Measurements from ENCODE around the gene LRRTM4. TPM values are rescaled to one million over a fixed set of nuclear protein-coding genes. Genes with fewer than 3 reads are reported as not detected.

LRRTM4 gene
- total and polyA plus RNA-seq, 2 of the 13 experiments (the other 11 are each of a cell fraction or from before 2014, with no cell fraction given): 1.2 TPM

DNA sequence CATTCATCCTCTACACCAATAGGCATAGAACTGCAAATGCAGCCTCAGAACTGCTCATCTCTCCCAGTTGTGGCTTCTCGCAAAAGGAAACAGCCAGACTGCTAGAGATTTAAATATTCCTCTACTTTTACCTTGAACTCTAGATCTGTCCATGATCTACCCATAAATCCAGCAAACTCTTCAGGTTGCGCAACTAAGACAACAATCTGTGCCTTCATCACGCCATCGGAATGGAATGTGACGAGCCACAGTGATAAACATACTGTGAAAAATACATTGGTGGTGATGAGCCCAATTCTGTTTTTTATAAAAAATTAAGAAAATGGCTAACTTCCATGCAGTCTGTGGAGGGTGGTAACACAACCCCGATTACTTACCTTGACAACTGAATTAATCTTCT, 626.7 kb downstream of the LRRTM4 start (continued):
- TF ChIP-seq, protein P1, sequence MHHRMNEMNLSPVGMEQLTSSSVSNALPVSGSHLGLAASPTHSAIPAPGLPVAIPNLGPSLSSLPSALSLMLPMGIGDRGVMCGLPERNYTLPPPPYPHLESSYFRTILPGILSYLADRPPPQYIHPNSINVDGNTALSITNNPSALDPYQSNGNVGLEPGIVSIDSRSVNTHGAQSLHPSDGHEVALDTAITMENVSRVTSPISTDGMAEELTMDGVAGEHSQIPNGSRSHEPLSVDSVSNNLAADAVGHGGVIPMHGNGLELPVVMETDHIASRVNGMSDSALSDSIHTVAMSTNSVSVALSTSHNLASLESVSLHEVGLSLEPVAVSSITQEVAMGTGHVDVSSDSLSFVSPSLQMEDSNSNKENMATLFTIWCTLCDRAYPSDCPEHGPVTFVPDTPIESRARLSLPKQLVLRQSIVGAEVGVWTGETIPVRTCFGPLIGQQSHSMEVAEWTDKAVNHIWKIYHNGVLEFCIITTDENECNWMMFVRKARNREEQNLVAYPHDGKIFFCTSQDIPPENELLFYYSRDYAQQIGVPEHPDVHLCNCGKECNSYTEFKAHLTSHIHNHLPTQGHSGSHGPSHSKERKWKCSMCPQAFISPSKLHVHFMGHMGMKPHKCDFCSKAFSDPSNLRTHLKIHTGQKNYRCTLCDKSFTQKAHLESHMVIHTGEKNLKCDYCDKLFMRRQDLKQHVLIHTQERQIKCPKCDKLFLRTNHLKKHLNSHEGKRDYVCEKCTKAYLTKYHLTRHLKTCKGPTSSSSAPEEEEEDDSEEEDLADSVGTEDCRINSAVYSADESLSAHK (CRISPR knock-in tag; IDR thresholded peaks at IDR 0.05; ENCODE audit: borderline replicate concordance): no peak
- TF ChIP-seq, protein P2, sequence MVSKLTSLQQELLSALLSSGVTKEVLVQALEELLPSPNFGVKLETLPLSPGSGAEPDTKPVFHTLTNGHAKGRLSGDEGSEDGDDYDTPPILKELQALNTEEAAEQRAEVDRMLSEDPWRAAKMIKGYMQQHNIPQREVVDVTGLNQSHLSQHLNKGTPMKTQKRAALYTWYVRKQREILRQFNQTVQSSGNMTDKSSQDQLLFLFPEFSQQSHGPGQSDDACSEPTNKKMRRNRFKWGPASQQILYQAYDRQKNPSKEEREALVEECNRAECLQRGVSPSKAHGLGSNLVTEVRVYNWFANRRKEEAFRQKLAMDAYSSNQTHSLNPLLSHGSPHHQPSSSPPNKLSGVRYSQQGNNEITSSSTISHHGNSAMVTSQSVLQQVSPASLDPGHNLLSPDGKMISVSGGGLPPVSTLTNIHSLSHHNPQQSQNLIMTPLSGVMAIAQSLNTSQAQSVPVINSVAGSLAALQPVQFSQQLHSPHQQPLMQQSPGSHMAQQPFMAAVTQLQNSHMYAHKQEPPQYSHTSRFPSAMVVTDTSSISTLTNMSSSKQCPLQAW (CRISPR knock-in tag; IDR thresholded peaks at IDR 0.05): 0 out of 2 replicates have a peak, but pooled peaks have one; percentile 57
- TF ChIP-seq ZNF256 (CRISPR knock-in tag; conservative IDR thresholded peaks at IDR 0.05): no peak

GRCh38 chr2:76870581-76870980, 651.6 kb downstream of the LRRTM4 start:
- Histone ChIP-seq H3K9me3 (ENCODE audit: low read length) (no peaks in the 10 kb centered on the region), H3K36me3 (replicated peaks in 1 of 2; ENCODE audit: control insufficient read depth in 1 of 2, insufficient read depth in 2 of 2, low read length in 2 of 2) (no peaks in the 10 kb centered on the region), H3K4me1 (ENCODE audit: insufficient read depth, low read length) (no peaks in the 10 kb centered on the region), H3K4me3 (replicated peaks in 1 of 3; ENCODE audit: insufficient read depth in 1 of 3, low read depth in 2 of 3, low read length in 3 of 3) (no peak overlapping the region), H3K9ac (ENCODE audit: insufficient read depth, low read depth, low read length) (no peak overlapping the region), H3K27ac (ENCODE audit: extremely low read length, insufficient read depth, low read length) (no peak overlapping the region), H3K4me2 (ENCODE audit: low read depth, low read length) (no peak overlapping the region), H2AFZ (ENCODE audit: low read length) (no peak overlapping the region), H3K27me3 (ENCODE audit: control insufficient read depth in 1 of 2, insufficient read depth in 2 of 2, low read length in 2 of 2) (no peaks in the 10 kb centered on the region), H4K20me1 (ENCODE audit: insufficient read depth, low read length) (no peaks in the 10 kb centered on the region), H3K79me2 (ENCODE audit: insufficient read depth, low read length) (no peaks in the 10 kb centered on the region)
- intact Hi-C loops (cut with micrococcal nuclease; ENCODE audit: unreplicated experiment) (no loop called here), in situ Hi-C loops (cut with HindIII; ENCODE audit: extremely low pct_ligation_motif_present, low pct_unique_long_range_greater_than_20kb) (no loop called here)
- WGBS (ENCODE audit: low lambda C conversion rate): 0% methylated on average over 1 of the region's 1 CpG
- no peak for ATAC-seq
- TF ChIP-seq ZNF503 (CRISPR knock-in tag; IDR thresholded peaks at IDR 0.05): no peak
- TF ChIP-seq, protein P3, sequence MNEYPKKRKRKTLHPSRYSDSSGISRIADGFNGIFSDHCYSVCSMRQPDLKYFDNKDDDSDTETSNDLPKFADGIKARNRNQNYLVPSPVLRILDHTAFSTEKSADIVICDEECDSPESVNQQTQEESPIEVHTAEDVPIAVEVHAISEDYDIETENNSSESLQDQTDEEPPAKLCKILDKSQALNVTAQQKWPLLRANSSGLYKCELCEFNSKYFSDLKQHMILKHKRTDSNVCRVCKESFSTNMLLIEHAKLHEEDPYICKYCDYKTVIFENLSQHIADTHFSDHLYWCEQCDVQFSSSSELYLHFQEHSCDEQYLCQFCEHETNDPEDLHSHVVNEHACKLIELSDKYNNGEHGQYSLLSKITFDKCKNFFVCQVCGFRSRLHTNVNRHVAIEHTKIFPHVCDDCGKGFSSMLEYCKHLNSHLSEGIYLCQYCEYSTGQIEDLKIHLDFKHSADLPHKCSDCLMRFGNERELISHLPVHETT (CRISPR knock-in tag; conservative IDR thresholded peaks at IDR 0.05): no peak
- TF ChIP-seq HNRNPL (IDR thresholded peaks at IDR 0.05; ENCODE audit: low read depth, low read length): no peak
- TF ChIP-seq PRMT3 (CRISPR knock-in tag; IDR thresholded peaks at IDR 0.05; ENCODE audit: borderline replicate concordance, low read depth): no peak
- TF ChIP-seq HES4 (CRISPR knock-in tag; IDR thresholded peaks at IDR 0.05; ENCODE audit: borderline replicate concordance): no peak
- TF ChIP-seq IRF2 (CRISPR knock-in tag; IDR thresholded peaks at IDR 0.05): no peak
- no peak for TF ChIP-seq ZFP62 (CRISPR knock-in tag; IDR thresholded peaks at IDR 0.05)
- no peak for TF ChIP-seq BRCA1 (CRISPR knock-in tag; IDR thresholded peaks at IDR 0.05)
- TF ChIP-seq ZNF572 (CRISPR knock-in tag; IDR thresholded peaks at IDR 0.05): no peak
- no peak for TF ChIP-seq ZBTB20 (CRISPR knock-in tag; IDR thresholded peaks at IDR 0.05; ENCODE audit: borderline replicate concordance, low read depth)
- TF ChIP-seq ZNF530 (CRISPR knock-in tag; IDR thresholded peaks at IDR 0.05; ENCODE audit: low read depth): no peak
- no peak for TF ChIP-seq ZNF558 (CRISPR knock-in tag; IDR thresholded peaks at IDR 0.05; ENCODE audit: borderline replicate concordance)
- TF ChIP-seq ZNF136 (CRISPR knock-in tag; IDR thresholded peaks at IDR 0.05; ENCODE audit: low read depth): no peak
- TF ChIP-seq ZNF567 (CRISPR knock-in tag; IDR thresholded peaks at IDR 0.05; ENCODE audit: borderline replicate concordance): no peak
- CTCF ChIA-PET (ENCODE audit: low intra/inter-chr PET ratio, low total read pairs): no interaction called here
- POLR2A ChIA-PET: no interaction called here
- BruUV-seq (replicated peaks): no TSS peak
- no peak for DNase-seq (ENCODE audit: low spot score)
- no peak for FAIRE-seq
